GM12878 (cell line): ENCODE results near the gene TMC4. TPM values are rescaled to one million over a fixed set of nuclear protein-coding genes. Genes with fewer than 3 reads are reported as not detected.
"Not testable (repeated sequence)": the region's sequence is repeated elsewhere in the genome, so short reads cannot be mapped to it uniquely, and the experiment has no call there.

ENCODE experiments used
- ATAC-seq: fragments of 200-7000 bp; cut with Tn5 transposase; 3 replicates; pipeline ENCODE4 v1.9.1; 2020; ENCODE audit warnings: mild to moderate bottlenecking, moderate library complexity
- BruUV-seq: library from RNA; stranded (reverse); fragments of 400-500 nt; replicated peaks from 2 replicates; lab custom pipeline; 2021; lab: Mats Ljungman, UMichigan
- CTCF ChIA-PET: fragments of 300-600 bp; sonication (Branson Sonifier 250); formaldehyde crosslinking; extraction: SDS; loops from one replicate; lab custom pipeline; 2021; ENCODE audit warnings: inconsistent platforms; lab: Yijun Ruan, JAX
- POLR2A ChIA-PET: fragments of 350-600 bp; formaldehyde crosslinking; extraction: SDS; loops from one replicate; lab custom pipeline; 2021; ENCODE audit warnings: inconsistent platforms; lab: Charles Lee
- RAD21 ChIA-PET: fragments of 300-600 bp; sonication (Branson Sonifier 250); formaldehyde crosslinking; loops from one replicate; lab custom pipeline; 2023; ENCODE audit warnings: antibody characterized with exemption; ENCODE audit not compliant: unreplicated experiment; lab: Charles Lee
- SMC1A ChIA-PET: fragments of 300-600 bp; sonication (Branson Sonifier 250); formaldehyde crosslinking; loops from one replicate; lab custom pipeline; 2023; ENCODE audit not compliant: unreplicated experiment, uncharacterized antibody; lab: Charles Lee
- DNase-seq: peaks from one replicate; pipeline ENCODE4 v3.0.0-alpha.2; 2011; ENCODE audit warnings: low read depth, low spot score
- FAIRE-seq: peaks from 3 replicates; lab custom pipeline; 2011; peaks lifted over from hg19 to GRCh38; lab: Jason Lieb, UNC
- H2AFZ ChIP-seq: 2 replicates; pipeline ENCODE4 v1.6.0; 2011; ENCODE audit warnings: low read depth, low read length, control low read depth; ENCODE audit not compliant: control insufficient read depth
- H3K27ac ChIP-seq: 2 replicates; pipeline ENCODE4 v1.5.1; 2011; ENCODE audit warnings: control low read depth; ENCODE audit not compliant: control insufficient read depth, insufficient read depth
- H3K27me3 ChIP-seq, 2 experiments: replicated peaks in 1 of 2; 2 replicates each; pipeline versions ENCODE4 v1.6.0 to v1.6.1; 2011; ENCODE audit warnings: low read length in 1 of 2; ENCODE audit not compliant: control insufficient read depth in 2 of 2, insufficient read depth in 2 of 2
- H3K36me3 ChIP-seq, 2 experiments: 2 replicates each; pipeline ENCODE4 v1.5.1; 2011; ENCODE audit warnings: low read length in 1 of 2; ENCODE audit not compliant: control insufficient read depth in 2 of 2, insufficient read depth in 2 of 2
- H3K4me1 ChIP-seq: 2 replicates; pipeline ENCODE4 v1.6.1; 2011; ENCODE audit warnings: mild to moderate bottlenecking, low read length, moderate library complexity, mixed read lengths; ENCODE audit not compliant: control insufficient read depth, insufficient read depth
- H3K4me2 ChIP-seq: 2 replicates; pipeline ENCODE4 v1.6.0; 2011; ENCODE audit warnings: control low read depth; ENCODE audit not compliant: control insufficient read depth, insufficient read depth
- H3K4me3 ChIP-seq: fragments of 200-600 bp; sonication (generic); 2 replicates; pipeline ENCODE4 v1.5.1; 2016
- H3K79me2 ChIP-seq: 2 replicates; pipeline ENCODE4 v1.6.0; 2011; ENCODE audit warnings: low read length; ENCODE audit not compliant: control insufficient read depth, insufficient read depth
- H3K9ac ChIP-seq: 2 replicates; pipeline ENCODE4 v1.8.0; 2011; ENCODE audit warnings: low read length, control low read depth, mixed read lengths; ENCODE audit not compliant: control insufficient read depth, insufficient read depth
- H3K9me3 ChIP-seq: replicated peaks from 3 replicates; pipeline ENCODE4 v1.5.1; 2011; ENCODE audit warnings: mild to moderate bottlenecking, low read length; ENCODE audit not compliant: control insufficient read depth, insufficient read depth
- H4K20me1 ChIP-seq: 2 replicates; pipeline ENCODE4 v1.6.0; 2011; ENCODE audit not compliant: control insufficient read depth, insufficient read depth
- TCF3 ChIP-seq: IDR thresholded peaks from 2 replicates; pipeline ENCODE4 v1.6.1; 2012; ENCODE audit warnings: low read depth, mild to moderate bottlenecking, low read length, borderline replicate concordance; ENCODE audit not compliant: insufficient read depth
- WGBS: methylation state at CpG from one replicate; pipeline ENCODE4 v1.1.6; 2016; ENCODE audit warnings: low lambda C conversion rate; ENCODE audit not compliant: insufficient replicate concordance, insufficient coverage; ENCODE audit errors: missing lambda C conversion rate; 5-methylcytosine and 5-hydroxymethylcytosine counted together
- in situ Hi-C: fragments of 300-500 bp; cut with MboI; formaldehyde crosslinking; loops from 9 replicates; pipeline ENCODE4 v1.14.3; 2018; ENCODE audit warnings: mixed read lengths
- intact Hi-C: fragments of 100-400 bp; cut with micrococcal nuclease; formaldehyde crosslinking; loops from one replicate; pipeline ENCODE4 v1.14.2; 2022; ENCODE audit not compliant: unreplicated experiment
- polyA plus RNA-seq, 11 experiments: library from polyadenylated mRNA; depleted of rRNA in 4 of 11; unstranded in 6 of 11; stranded (reverse) in 5 of 11; fragments of >200 nt; fragmentation: Nextera tagmentation in 4 of 11; fragmentation: Illumina TruSeq in 1 of 11; extraction: Ambion mirVana in 4 of 11; extraction: Trizol in 1 of 11; gene quantifications; 1 replicate in 1 of 11; 2 replicates in 10 of 11; pipeline versions ENCODE4 v1.2.1 to v1.2.3, GENCODE V29; 2011 to 2016; ENCODE audit warnings: inconsistent platforms in 2 of 11, missing spikeins in 2 of 11, low read depth in 1 of 11
- total RNA-seq, 4 experiments: library from RNA; depleted of rRNA in 3 of 4; stranded (reverse); fragments of >200 nt in 3 of 4; fragmentation: Illumina TruSeq in 1 of 4; extraction: Trizol in 1 of 4; gene quantifications; 2 replicates each; pipeline versions ENCODE4 v1.2.1 to v1.2.3, GENCODE V29; 2013 to 2021
- TF ChIP-seq, protein P1 (sequence below): IDR thresholded peaks from 2 replicates; pipeline ENCODE4 v1.6.1; 2012; ENCODE audit warnings: low read depth, low read length, improper control_type of control experiment
- TF ChIP-seq, protein P2 (sequence below): fragments of 450-650 bp; formaldehyde crosslinking; IDR thresholded peaks from 2 replicates; pipeline ENCODE4 v1.4.0; 2020; ENCODE audit warnings: mild to moderate bottlenecking, moderate library complexity

Gene TMC4
- total and polyA plus RNA-seq, 10 of the 15 experiments (the other 5 are each of a cell fraction or from before 2014, with no cell fraction given), result 0.33 to 0.83 (median 0.74) TPM; not detected in 7

DNA sequence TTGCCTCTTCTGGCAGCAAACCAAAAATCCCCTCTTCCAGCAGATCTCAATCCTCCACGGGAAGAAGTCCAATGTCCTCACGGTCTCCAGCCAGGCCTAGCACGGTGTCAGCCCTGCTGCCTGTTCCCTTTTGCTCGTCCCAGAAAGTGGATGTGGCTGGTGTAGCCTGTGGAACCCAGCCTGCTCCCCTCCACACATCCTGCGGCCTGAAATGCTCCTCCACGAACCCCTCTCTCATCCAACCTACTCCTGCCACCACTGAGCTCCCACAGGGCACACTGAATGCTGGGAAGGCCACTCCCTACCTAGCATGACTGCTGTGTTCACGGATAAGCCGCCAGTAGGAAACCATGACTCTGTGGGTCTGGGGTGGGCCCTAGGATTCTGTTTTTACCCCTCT, 13.4 kb upstream of the TMC4 start:
- DNase-seq (no peak), ATAC-seq (no peak), FAIRE-seq (no peak)
- ChIA-PET POLR2A (no interaction called here), SMC1A (no interaction called here), CTCF (interaction anchor here (3.9 kb wide), 1 partner anchor 46 kb away, joined by 17 read pairs; no protein-coding TSS in a partner anchor), RAD21 (no interaction called here)
- no peak overlapping the region for H2AFZ ChIP-seq
- in situ Hi-C loops (no loop called here), intact Hi-C loops (no loop called here)
- H3K9me3 ChIP-seq, result no peaks in the 10 kb centered on the region
- H3K27me3 ChIP-seq, result no peaks in the 10 kb centered on the region
- 89% methylated on average over 8 of the region's 8 CpGs for WGBS
- H3K9ac ChIP-seq, result no peak overlapping the region
- no peak overlapping the region for H3K4me3 ChIP-seq
- H3K79me2 ChIP-seq, result peaks cover 8% of the 10 kb centered on the region
- no peaks in the 10 kb centered on the region for H4K20me1 ChIP-seq
- H3K4me2 ChIP-seq, result no peak overlapping the region
- H3K4me1 ChIP-seq, result peaks cover 7% of the 10 kb centered on the region
- H3K27ac ChIP-seq, result no peak overlapping the region
- H3K36me3 ChIP-seq, result no peaks in the 10 kb centered on the region
- TF ChIP-seq TCF3, result no peak
- TSS peak; percentile 37 for BruUV-seq

DNA sequence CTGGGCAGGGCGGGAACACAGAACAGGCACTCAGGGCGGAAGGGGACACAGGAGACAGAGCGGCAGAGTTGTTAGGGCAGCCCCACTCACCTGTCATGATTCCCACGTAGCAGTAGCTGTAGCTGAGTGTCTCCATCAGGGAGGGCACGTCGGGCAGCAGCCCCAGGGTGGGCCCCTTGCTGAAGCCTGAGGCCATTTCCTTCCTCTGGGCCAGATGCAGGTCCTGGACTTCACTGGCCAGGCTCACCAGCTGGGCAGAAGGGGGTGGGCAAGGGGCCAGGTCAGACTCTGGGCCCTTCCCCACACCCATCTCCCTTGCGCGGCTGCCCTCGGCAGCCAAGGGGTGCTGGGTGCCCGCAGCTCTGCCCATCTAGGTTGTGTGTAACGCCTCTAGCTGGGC, 10.5 kb upstream of the TMC4 start:
- POLR2A ChIA-PET, result no interaction called here
- no TSS peak for BruUV-seq
- H3K4me1 ChIP-seq, result peaks cover 6% of the 10 kb centered on the region
- H4K20me1 ChIP-seq, result no peaks in the 10 kb centered on the region
- SMC1A ChIA-PET, result interaction anchor here (1.6 kb wide), 1 partner anchor 51 kb away, joined by 4 read pairs; no protein-coding TSS in a partner anchor
- H3K4me3 ChIP-seq, result no peak overlapping the region
- in situ Hi-C loops (no loop called here), intact Hi-C loops (no loop called here)
- no peak overlapping the region for H3K9ac ChIP-seq
- H3K4me2 ChIP-seq, result no peak overlapping the region
- H3K79me2 ChIP-seq, result peaks cover 5% of the 10 kb centered on the region
- H3K36me3 ChIP-seq, result peaks cover 0 to 3% of the 10 kb centered on the region in 2 experiments; a peak in 1 of 4 replicates
- DNase-seq (no peak), FAIRE-seq (no peak), ATAC-seq (no peak)
- CTCF ChIA-PET, result no interaction called here
- 91% methylated on average over 11 of the region's 11 CpGs for WGBS
- RAD21 ChIA-PET, result no interaction called here
- H3K27ac ChIP-seq, result no peak overlapping the region
- H2AFZ ChIP-seq, result no peak overlapping the region
- no peaks in the 10 kb centered on the region for H3K9me3 ChIP-seq
- TF ChIP-seq, protein P1, sequence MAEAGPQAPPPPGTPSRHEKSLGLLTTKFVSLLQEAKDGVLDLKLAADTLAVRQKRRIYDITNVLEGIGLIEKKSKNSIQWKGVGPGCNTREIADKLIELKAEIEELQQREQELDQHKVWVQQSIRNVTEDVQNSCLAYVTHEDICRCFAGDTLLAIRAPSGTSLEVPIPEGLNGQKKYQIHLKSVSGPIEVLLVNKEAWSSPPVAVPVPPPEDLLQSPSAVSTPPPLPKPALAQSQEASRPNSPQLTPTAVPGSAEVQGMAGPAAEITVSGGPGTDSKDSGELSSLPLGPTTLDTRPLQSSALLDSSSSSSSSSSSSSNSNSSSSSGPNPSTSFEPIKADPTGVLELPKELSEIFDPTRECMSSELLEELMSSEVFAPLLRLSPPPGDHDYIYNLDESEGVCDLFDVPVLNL, result no peak
- TF ChIP-seq, protein P2, sequence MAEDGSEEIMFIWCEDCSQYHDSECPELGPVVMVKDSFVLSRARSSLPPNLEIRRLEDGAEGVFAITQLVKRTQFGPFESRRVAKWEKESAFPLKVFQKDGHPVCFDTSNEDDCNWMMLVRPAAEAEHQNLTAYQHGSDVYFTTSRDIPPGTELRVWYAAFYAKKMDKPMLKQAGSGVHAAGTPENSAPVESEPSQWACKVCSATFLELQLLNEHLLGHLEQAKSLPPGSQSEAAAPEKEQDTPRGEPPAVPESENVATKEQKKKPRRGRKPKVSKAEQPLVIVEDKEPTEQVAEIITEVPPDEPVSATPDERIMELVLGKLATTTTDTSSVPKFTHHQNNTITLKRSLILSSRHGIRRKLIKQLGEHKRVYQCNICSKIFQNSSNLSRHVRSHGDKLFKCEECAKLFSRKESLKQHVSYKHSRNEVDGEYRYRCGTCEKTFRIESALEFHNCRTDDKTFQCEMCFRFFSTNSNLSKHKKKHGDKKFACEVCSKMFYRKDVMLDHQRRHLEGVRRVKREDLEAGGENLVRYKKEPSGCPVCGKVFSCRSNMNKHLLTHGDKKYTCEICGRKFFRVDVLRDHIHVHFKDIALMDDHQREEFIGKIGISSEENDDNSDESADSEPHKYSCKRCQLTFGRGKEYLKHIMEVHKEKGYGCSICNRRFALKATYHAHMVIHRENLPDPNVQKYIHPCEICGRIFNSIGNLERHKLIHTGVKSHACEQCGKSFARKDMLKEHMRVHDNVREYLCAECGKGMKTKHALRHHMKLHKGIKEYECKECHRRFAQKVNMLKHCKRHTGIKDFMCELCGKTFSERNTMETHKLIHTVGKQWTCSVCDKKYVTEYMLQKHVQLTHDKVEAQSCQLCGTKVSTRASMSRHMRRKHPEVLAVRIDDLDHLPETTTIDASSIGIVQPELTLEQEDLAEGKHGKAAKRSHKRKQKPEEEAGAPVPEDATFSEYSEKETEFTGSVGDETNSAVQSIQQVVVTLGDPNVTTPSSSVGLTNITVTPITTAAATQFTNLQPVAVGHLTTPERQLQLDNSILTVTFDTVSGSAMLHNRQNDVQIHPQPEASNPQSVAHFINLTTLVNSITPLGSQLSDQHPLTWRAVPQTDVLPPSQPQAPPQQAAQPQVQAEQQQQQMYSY, result no peak
- H3K27me3 ChIP-seq, result no peaks in the 10 kb centered on the region

GRCh38 chr19:54181894-54182293, 8.9 kb upstream of the TMC4 start:
- H3K9me3 ChIP-seq, DNase-seq, SMC1A ChIA-PET, H4K20me1 ChIP-seq, H3K27ac ChIP-seq, intact Hi-C loops, POLR2A ChIA-PET, H3K9ac ChIP-seq, in situ Hi-C loops, ATAC-seq, H3K4me3 ChIP-seq, H3K36me3 ChIP-seq, CTCF ChIA-PET, RAD21 ChIA-PET, BruUV-seq, H3K4me2 ChIP-seq, H2AFZ ChIP-seq, H3K79me2 ChIP-seq, FAIRE-seq, H3K4me1 ChIP-seq, H3K27me3 ChIP-seq: not testable (repeated sequence)
- WGBS, result 71% methylated on average over 3 of the region's 3 CpGs
